Liver (tissue), 3 donors: ENCODE results near the gene LYRM9.
"Not testable (repeated sequence)": the region's sequence is repeated elsewhere in the genome, so short reads cannot be mapped to it uniquely, and the experiment has no call there.

Experiments
- CTCF ChIP-seq: fragments of 150-350 bp; IDR thresholded peaks from 2 replicates; pipeline ENCODE4 v1.5.1; 2017; ENCODE audit warnings: improper control_type of control experiment, low read depth, low read length; ENCODE audit not compliant: missing input control
- EGR1 ChIP-seq, 2 donors: IDR thresholded peaks; 2 replicates each; pipeline ENCODE4 v1.6.1; 2016 to 2018; ENCODE audit warnings: antibody characterized with exemption in 2 of 2, low read depth in 2 of 2
- FOXA1 ChIP-seq: IDR thresholded peaks from 2 replicates; pipeline ENCODE4 v1.6.1; 2016; ENCODE audit warnings: antibody characterized with exemption
- GABPA ChIP-seq, 2 donors: IDR thresholded peaks in 1 of 2; conservative IDR thresholded peaks in 1 of 2; 2 replicates each; pipeline ENCODE4 v1.6.1; 2016; ENCODE audit warnings: antibody characterized with exemption in 2 of 2, mild to moderate bottlenecking in 1 of 2, moderate library complexity in 1 of 2
- JUND ChIP-seq, 2 donors: IDR thresholded peaks; 2 replicates each; pipeline ENCODE4 v1.6.1; 2016; ENCODE audit warnings: antibody characterized with exemption in 2 of 2
- MAX ChIP-seq: IDR thresholded peaks from 2 replicates; pipeline ENCODE4 v1.6.1; 2016; ENCODE audit warnings: antibody characterized with exemption
- NR2F2 ChIP-seq: IDR thresholded peaks from 2 replicates; pipeline ENCODE4 v1.6.1; 2016; ENCODE audit warnings: antibody characterized with exemption
- RAD21 ChIP-seq, 2 donors: IDR thresholded peaks; 2 replicates each; pipeline ENCODE4 v1.6.1; 2016; ENCODE audit warnings: antibody characterized with exemption in 2 of 2, mild to moderate bottlenecking in 2 of 2
- REST ChIP-seq: IDR thresholded peaks from 2 replicates; pipeline ENCODE4 v1.6.1; 2016; ENCODE audit warnings: antibody characterized with exemption, mild to moderate bottlenecking
- RXRA ChIP-seq, 2 donors: IDR thresholded peaks; 2 replicates each; pipeline ENCODE4 v1.6.1; 2017 to 2018; ENCODE audit warnings: antibody characterized with exemption in 2 of 2, mild to moderate bottlenecking in 1 of 2
- TAF1 ChIP-seq: conservative IDR thresholded peaks from 2 replicates; pipeline ENCODE4 v1.6.1; 2016; ENCODE audit warnings: antibody characterized with exemption, mild to moderate bottlenecking
- YY1 ChIP-seq: IDR thresholded peaks from 2 replicates; pipeline ENCODE4 v1.6.1; 2016; ENCODE audit warnings: antibody characterized with exemption, mild to moderate bottlenecking
- TF ChIP-seq, protein P1 (sequence below): IDR thresholded peaks from 2 replicates; pipeline ENCODE4 v1.6.1; 2016; ENCODE audit warnings: antibody characterized with exemption
- donor health status: healthy.
- donor health status: healthy.

GRCh38 chr17:27829888-27830287 is 63.3 kb downstream of the LYRM9 start:
- TF ChIP-seq CTCF; REST; TAF1; JUND (IDR thresholded peaks at IDR 0.05); MAX; RAD21 (IDR thresholded peaks at IDR 0.05); YY1; GABPA (IDR thresholded peaks at IDR 0.05 in 1 of 2, conservative IDR thresholded peaks at IDR 0.05 in 1 of 2); EGR1 (IDR thresholded peaks at IDR 0.05; ENCODE audit: low read depth in 2 of 2); FOXA1; NR2F2: not testable (repeated sequence)
- TF ChIP-seq, protein P1, sequence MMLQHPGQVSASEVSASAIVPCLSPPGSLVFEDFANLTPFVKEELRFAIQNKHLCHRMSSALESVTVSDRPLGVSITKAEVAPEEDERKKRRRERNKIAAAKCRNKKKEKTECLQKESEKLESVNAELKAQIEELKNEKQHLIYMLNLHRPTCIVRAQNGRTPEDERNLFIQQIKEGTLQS: not testable (repeated sequence)
- peak; percentile 35 to 50 for TF ChIP-seq RXRA (IDR thresholded peaks at IDR 0.05)
